8988T (cell line): ENCODE measurements around the gene DNAAF1.

Experiments
- DNase-seq: peaks from one replicate; pipeline ENCODE4 v3.0.0; 2011

Gene DNAAF1

DNA sequence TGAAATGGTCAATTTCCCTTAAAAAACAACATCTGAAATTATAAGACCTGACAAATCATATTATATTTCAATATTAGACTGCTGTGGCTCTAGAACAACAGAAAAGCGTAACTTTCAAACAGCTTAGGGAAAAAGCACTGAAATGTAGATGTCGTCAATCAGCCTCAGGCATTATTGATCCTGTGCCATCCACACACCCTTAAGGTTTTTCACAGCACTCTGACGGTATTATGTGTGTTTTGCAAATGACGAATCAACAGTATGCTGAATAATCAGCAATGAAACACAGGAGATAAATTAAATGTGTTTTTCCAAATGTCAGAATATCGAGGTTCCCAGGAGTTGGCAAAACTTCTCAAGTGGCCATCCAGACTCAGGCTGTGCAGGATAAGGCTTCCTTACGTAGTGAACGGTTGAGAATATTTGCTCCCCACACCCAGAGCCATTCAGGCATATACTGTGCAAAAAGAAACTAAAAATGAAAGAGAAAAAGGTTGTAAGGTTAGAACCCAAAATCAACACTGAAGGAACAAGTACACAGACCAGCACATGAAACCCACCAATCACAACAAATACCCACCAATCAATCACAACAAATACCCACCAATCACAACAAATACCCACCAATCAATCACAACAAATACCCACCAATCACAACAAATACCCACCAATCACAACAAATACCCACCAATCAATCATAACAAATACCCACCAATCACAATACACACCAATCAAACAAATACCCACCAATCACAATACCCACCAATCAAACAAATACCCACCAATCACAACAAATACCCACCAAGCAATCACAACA lies 20.6 kb upstream of the DNAAF1 start:
- no peak for DNase-seq

DNA sequence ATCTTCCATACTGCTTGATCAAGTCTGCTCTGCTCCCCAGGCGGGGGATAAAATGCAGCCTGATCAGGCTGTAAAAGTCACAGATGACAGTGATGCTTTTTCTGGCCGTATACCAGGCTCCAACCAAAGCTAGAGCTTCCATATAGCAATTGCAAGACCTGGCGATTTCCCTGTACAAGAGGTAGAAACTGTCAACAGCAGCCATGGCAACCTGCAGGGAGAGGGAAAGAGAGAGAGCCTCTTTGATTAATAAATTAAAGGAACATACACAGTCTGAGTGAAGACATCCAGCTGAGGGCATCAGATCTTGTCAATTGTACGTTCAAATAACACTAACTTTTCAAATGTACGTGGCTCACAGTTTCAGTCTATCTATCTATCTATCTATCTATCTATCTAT lies 14.0 kb upstream of the DNAAF1 start:
- no peak for DNase-seq

DNA sequence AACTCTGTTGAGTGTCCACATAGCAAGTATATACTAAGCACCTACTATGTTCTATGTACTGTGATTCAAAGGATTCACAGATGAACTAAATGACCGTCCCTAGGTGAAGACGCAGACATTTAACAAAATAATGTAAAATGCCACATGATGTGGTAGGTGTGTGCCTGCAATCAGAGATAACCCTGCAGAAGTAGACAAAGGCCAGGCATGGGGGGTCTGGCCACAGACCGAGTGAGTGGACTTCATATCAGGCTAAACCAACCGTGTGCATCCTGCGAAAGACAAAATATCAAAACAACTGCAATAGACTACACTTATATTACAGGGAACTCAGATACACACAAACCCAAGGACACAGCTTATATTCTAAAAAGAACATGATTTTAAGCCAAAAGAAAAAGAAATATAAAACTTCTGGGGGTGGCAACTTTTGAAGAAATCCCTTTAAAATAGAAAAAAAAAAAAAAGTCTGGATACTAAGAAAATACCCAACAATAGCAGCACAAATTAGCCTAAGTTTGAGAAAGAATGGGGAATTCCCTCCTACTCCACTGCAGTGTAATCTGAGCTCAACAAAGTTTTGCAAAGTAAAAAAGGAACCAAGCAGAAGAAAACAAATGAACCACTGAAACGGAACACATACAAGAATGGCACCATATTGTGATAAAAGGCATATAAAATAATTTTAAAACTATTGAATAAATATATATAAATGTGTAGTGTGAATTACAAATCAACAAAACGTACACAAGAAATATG lies 12.4 kb upstream of the DNAAF1 start:
- DNase-seq = no peak

DNA sequence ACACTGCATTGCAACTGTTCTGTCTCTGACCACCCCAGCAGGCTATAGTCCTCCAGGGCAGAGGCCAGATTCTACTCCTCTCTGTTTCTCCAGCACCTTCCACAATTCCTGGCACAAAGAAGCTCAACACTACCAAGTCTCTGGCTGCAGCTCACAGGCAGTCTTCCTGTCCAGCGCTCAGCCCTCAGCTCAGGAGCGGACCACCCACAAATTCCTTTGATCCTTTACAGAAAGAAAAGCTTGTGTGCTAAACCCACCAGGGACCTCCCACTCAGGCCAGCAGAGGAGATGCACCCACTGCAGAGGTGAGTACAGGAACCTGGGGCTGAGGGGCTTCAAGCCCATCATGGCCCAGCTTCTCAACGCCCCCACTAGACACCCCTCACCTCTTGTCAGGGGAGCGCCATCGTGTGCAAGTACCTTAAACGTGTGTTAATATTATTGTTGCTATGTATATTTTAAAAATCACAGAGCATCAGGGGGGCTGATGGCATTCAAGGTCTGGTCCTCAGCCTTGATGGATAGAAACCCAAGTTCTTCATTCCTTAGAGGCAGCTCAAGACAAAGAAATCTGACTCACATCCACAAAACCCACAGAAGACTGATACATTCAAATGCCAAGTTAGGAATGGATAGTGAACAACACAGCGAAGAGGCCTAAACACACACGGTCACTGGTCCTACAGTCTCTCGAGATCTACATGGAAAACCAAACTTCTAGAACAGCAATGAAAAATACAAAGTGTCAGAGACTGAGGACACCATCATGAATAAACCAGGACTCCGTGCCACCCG lies 8.6 kb upstream of the DNAAF1 start:
- DNase-seq = no peak

DNA sequence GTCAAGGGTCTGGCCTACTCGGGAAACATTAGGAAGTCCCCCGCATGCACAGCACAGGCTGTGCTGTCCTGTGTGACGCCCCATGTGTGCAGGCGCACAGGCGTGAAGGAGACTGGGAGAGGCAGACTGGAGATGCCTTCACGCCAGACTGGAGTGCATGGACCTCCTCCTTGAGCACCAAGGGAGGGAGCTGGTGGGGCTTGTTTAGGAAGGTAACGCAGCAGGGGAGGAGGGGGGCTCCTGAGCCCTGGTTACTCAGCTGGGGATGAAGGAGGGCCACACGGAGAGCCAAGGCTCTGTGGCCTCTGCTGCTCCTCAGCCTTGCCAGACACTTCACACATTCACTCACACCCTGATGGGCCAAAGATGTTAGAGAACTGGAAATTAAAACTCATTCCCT lies 7.8 kb upstream of the DNAAF1 start:
- DNase-seq = no peak

DNA sequence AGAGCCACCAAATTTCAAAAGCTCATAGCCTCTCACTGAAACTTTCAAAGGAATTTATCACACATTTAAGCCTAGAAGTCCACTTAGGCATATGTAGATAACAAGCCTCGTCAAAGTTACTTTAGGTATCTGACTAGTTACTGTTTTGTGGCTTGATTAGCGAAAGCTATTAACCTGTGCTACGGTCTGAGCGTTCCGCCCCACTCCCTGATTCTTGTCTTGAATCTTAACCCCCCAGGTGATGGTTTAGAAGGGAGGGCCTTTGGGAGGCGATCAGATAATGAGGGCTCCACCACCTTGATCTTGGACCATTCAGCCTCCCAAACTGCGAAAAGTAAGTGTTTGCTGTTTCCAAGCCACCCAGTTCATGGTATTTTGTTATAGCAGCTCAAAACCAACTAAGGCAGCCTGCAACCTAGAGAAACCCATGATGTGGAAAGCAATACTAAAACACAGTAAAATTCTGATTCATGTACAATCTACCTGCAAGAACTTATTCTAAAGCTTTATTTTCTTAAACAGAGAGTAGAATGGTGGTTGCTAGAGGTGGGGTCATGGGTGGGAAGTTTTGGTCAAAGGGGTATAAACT lies 7.2 kb upstream of the DNAAF1 start:
- no peak for DNase-seq

DNA sequence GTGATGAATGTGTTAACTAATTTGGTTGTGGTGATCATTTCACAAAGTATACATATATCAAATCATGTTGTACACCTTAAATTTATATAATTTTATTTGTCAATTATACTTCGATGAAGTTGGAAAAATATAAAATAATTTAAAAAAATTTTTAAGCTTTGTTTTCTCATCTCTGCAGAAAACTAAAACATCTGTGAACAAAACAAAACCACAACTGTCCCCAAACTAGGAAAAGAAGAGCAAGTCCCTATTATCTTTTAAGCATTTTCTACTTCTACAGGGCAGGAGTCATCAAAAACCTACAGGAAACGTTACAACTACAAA lies 6.6 kb upstream of the DNAAF1 start:
- no peak for DNase-seq

DNA sequence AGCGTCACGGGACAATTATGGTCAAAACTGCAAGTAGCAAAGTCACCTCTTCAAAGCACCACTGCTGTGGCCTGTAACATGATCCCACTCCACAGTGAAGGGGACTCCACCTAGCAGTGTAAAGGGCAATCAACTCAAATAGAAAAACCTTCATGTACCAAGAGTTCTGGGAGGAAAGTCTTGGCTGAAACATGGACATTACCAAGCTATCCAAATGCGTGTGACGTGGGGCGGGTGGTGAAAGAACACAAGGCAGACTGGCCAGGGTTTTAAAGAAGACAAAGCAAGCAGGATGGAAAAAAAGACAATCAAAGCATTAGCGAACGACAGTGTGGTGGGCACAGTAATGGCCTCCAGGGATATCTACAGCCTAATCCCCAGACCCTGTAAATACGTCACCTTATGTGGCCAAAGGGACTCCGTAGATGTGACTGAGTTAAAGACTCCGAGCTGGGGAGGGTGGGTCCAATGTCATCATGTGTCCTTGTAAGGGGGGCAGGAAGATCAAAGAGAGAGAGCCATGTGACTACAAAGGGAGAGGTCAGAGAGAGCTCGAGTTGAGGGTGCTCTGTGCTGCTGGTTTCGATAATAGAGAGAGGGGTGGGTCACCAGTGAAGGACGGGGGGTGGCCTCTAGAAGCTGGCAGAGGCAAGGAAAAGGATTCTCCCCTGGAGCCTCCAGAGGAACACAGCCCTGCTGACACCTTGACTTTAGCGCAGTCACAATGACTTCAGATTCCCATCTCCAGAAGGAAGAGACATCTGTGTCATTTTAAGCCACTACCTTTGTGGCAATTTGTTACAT lies 6.1 kb upstream of the DNAAF1 start:
- DNase-seq = no peak

DNA sequence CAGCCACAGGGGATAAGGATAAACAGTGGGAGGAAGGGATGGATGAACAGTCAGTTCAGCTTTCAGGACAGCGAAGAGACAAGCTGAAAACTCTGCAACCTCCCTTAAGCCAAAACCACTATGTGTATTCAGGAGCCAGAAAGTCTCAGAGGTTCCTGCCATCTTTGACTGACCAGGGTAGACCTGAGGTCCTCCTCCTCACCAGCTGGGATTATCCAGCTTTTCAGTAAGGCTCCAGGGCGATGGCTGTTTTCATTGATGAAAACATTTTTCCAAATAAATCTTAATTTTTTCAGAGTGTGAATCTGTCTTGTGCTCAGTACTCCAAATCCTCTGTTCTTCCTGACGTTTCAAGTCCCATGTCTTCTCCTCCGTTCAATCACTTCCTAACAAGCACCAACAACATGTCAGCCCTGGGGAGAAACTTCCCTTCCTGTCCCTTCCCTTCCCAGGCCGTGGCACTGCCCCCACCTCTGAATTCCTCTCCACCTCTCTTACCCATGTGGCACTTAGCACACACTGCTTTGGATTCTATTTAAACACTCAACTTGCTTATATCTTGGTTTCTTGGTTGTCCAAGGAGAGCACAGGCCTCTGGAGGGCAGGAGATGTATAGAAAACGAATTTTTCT lies 5.4 kb upstream of the DNAAF1 start:
- no peak for DNase-seq

DNA sequence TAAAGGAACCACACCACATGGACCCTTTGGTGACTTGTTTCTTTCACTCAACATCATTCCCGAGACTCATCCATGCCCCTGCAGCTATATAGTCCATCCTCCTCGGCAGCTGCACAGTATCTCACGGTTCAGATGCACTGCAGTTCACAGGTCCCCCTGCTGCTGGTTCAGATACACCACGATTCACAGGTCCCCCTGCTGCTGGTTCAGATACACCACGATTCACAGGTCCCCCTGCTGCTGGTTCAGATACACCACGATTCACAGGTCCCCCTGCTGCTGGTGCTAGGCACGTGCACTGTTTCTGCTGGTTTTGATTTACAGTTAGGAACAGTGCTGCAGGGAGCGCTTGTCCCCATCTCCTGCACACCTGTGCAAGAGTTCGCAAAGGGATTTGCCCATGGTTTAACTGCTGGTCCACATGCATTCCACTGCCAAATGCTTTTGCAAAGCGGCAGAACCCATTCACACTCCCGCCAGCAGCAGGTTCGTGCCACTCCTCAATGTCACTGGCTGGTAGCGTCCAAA lies 3.9 kb upstream of the DNAAF1 start:
- DNase-seq = peak; percentile 67

DNA sequence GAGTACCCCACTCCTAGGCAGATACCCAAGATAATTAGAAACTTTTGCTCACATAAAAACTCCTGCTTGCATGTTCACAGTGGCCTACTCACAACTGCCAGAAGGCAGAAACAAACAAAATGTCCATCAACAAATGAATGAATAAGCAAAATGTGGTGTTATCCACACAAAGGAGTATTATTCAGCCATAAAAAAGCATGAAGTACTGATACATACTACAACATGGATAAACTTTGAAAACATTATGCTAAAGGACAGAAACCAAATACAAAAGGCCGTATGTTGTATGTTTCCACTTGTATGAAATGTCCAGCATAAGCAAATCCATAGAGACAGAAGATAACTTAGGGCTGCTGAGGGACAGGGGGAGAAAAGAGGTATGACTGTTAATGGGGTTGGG lies 2.0 kb upstream of the DNAAF1 start:
- DNase-seq = no peak

DNA sequence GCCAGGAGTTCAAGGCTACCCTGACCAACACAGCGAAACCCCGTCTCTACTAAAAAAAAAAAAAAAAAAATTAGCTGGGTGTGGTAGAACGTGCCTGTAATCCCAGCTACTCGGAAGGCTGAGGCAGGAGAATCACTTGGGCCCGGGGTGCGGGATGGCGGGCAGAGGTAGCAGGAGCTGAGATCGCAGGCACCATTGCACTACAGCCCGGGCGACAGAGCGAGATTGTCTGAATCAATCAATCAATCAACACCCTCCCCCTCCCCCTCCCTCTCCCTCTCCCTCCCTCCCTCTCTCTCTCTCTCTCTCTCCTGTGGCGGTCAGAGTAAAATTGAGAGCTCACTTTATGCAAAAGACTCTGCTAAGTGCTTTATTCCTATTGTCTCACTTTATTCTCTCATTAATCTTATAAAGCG lies 1.3 kb upstream of the DNAAF1 start:
- DNase-seq = no peak

DNA sequence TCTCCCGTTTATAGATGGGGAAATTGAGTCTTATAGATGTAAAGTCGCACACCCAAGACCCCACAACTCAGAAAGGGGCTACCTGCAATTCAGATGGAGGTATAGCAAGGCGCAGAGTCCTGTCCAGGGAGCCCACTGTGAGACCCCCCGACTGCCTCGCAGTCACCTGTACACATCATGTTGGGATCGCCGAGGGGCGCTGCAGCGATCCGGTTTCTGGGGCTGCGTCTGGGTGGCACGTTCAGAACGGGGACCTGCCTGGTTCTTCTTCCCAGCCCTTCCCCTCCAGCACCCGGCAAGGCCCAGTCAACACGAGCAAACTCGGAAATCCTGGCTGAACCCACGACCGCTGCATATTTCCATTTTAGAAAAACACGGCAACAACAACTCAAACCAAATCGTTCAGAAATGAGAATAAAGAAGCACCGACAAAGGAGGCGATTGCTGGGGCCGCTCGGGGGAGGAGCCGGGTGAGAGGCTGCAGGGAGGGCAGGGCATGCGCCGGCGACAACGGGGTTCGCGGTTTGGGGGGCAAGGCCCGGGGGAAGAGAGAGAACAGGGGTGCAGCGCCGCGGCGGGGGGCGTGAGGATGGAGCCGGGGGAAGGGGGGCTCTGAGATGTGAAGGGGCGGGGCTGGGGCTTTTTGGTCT lies 774 bp upstream of the DNAAF1 start:
- peak; percentile 42 for DNase-seq

DNA sequence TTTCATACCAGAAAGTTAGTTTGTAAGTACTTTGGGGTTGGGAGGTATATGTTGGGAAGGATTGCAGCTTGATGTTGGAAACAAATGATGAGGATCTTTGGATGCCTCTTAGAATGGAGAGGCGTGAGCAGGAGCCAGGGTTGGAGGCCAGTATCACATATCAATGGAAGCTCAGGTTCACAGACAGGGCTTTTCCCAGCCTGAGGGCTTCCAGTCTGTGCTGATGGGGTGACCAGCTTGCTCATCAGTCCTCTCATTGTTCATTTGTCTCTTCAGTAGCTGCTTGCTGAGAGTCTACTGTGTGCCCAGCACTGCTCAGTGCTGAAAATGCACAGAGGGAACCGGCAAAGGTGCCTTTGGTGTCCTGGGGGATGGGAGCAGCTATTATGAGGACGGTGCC lies 5.8 kb downstream of the DNAAF1 start:
- DNase-seq = no peak

DNA sequence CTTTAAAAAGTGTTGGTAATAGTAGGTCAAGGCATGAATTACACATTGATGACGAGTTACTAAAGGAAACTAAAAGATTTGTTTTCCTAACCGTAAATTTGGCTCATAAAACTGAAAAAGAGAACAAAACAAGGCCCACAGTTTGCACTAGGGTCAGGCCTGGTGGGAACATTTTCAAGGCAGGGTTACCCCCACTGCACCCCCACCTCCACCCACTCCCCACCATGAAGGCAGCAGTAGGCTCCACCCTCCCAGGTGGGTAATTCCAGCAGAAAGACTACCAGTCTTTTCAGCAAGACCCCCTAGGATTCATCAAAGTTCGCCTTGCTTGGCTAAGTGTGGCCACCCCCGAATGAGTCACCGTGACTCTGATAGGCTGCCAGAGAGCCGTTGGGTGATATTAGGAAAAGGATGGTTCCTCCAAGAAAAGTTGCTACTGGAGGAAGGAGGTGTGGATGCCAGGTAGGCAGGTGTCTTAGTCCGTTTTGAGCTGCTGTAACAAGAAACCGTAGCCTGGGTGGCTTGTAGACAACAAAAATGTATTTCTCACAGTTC lies 8.6 kb downstream of the DNAAF1 start:
- no peak for DNase-seq

DNA sequence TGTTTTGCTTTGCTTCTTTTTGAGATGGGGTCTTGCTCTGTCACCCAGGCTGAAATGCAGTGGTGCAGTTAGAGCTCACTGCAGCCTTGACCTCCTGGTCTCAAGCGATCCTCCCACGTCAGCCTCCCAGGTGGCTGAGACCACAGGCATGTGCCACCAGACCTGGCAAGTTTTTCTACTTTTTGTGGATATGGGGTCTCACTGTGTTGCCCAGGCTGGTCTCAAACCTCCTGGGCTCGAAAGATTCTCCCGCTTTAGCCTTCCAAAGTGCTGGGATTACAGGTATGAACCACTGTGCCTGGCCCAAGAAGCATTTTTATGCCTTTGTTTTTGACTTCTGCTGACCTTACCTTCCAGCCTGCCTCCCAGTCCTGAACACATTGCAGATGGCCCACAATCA lies 10.1 kb downstream of the DNAAF1 start:
- DNase-seq = no peak

DNA sequence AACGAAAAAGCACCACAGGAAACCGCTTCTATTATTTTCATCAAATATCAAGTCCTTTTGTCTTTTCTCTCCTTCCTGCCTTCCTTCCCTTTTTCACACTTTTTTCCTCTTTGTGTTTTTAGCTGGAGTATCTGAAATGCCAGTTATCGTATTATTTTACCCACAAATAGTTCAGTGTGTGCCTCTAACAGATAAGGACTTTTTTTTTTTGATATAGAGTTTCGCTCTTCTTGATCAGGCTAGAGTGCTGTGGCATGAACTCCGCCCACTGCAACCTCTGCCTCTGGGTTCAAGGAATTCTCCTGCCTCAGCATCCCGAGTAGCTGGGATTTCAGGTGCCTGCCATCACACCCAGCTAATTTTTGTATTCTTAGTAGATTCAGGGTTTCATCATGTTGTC lies 10.7 kb downstream of the DNAAF1 start:
- DNase-seq = no peak

DNA sequence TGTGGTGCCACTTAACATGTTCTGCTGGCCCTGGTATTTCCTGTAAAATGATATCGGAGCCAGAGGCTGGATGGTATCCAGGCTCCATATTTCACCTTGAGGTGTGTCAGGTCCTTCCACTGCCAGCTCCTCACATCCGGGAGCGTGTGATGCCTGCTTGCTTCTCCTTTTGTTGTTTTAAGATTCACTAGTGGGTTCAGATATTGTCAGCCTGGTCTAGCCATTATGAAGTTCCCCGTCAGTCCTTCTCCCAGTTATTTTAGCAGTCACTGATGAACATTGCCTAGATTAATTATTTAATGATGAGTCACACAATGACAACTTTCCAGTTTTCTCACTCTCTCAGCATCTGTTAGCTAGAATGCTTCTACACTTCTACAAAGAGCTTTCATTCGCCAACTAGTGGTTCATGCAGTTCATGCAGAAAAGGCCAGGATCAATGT lies 11.3 kb downstream of the DNAAF1 start:
- DNase-seq = no peak

DNA sequence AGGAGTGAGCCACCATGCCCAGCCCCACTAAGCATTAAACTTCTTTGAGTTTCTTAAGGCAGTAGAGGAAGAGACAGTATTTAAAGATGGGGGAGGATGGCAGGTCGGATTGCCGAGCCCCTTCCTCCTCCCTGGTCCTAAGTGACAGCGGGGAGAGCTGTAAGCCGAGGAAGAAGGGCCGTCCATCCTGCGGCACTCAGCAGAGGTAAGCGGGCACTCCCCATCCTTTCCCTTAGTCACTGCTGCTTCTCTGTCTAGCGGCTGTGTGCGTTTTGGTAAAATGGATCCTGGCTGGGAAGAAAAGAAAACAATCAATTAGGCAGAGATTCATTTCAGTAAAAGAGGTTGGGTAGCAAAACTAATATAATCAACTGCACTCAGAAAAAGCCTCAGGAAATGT lies 13.9 kb downstream of the DNAAF1 start:
- no peak for DNase-seq

DNA sequence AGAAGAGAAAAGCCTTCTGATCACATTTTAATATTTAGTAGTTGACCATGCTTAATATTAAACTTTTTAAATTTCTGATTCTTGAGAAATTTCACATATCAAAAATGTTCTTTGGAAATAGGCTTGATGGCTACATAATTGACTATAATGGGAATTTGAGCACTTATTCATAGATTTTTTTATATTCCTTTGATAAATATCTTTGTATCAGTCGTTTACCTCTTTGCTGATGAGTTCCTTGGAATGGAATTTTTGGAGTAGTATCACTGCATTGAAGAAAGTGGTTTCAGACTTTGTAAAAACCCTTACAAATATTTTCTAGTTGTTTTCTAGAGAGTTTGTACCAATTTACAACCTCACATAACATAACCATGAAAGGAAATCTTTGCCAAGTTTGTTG lies 14.7 kb downstream of the DNAAF1 start:
- DNase-seq = no peak

DNA sequence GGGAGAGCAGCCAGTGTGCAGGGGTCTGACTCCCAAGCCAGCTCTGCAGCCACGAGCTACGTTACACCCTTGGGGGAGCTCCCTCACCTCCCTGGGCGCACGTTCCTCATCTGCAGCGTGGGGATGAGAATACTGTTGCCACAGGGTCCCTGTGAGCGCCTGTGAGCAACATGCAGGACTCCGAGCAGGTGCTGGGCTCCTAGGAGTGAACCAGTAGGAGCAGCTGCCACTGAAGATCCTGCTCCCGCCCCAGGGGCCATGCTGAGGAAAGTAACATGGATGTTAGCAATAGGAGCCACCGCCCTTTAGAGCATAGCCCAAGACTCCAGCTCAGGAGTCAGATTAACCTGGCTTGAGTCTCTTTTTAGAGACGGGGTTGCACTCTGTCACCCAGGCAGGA lies 15.9 kb downstream of the DNAAF1 start:
- no peak for DNase-seq
